PC-3 (cell line): Measurements from ENCODE around the gene TTC28. TPM values are rescaled to one million over a fixed set of nuclear protein-coding genes. Genes with fewer than 3 reads are reported as not detected.

ENCODE experiments used
- ATAC-seq: fragments of 200-7000 bp; cut with Tn5 transposase; 2 replicates; pipeline ENCODE4 v1.9.1; 2020; ENCODE audit warnings: mild to moderate bottlenecking, moderate library complexity
- BruUV-seq: library from RNA; stranded (reverse); fragments of 400-500 nt; replicated peaks from 2 replicates; lab custom pipeline; 2021; lab: Mats Ljungman, UMichigan
- CTCF ChIA-PET: fragments of 300-600 bp; sonication (Branson Sonifier 250); formaldehyde crosslinking; loops from one replicate; lab custom pipeline; 2022; ENCODE audit warnings: antibody characterized with exemption; lab: Charles Lee
- POLR2A ChIA-PET: fragments of 300-600 bp; sonication (Branson Sonifier 250); formaldehyde crosslinking; loops from one replicate; lab custom pipeline; 2022; ENCODE audit warnings: antibody characterized with exemption; ENCODE audit not compliant: unreplicated experiment; lab: Charles Lee
- DNase-seq: peaks from one replicate; pipeline ENCODE4 v3.0.0-alpha.2; 2015
- H2AFZ ChIP-seq: fragments of 300-600 bp; sonication (generic); 2 replicates; pipeline ENCODE4 v1.6.0; 2016; ENCODE audit warnings: antibody characterized with exemption, low read length
- H3F3A ChIP-seq: fragments of 300-600 bp; sonication (generic); one replicate; pipeline ENCODE4 v1.6.0; 2017; ENCODE audit warnings: antibody characterized with exemption, low read length, control low read depth, mild to moderate bottlenecking; ENCODE audit not compliant: unreplicated experiment
- H3K27ac ChIP-seq: fragments of 300-600 bp; sonication (generic); 2 replicates; pipeline ENCODE4 v1.5.1; 2016; ENCODE audit warnings: mild to moderate bottlenecking, low read length
- H3K27me3 ChIP-seq: fragments of 300-600 bp; sonication (generic); 2 replicates; pipeline ENCODE4 v1.6.1; 2016; ENCODE audit warnings: low read length, mixed read lengths
- H3K36me3 ChIP-seq: fragments of 300-600 bp; sonication (generic); 2 replicates; pipeline ENCODE4 v1.6.1; 2016; ENCODE audit warnings: low read depth, mixed run types, low read length, mixed read lengths
- H3K4me1 ChIP-seq: fragments of 300-600 bp; sonication (generic); 2 replicates; pipeline ENCODE4 v1.5.1; 2016; ENCODE audit warnings: low read length; ENCODE audit not compliant: insufficient read depth
- H3K4me2 ChIP-seq: fragments of 300-600 bp; sonication (generic); 2 replicates; pipeline ENCODE4 v1.6.0; 2016; ENCODE audit warnings: low read length
- H3K4me3 ChIP-seq: fragments of 300-600 bp; sonication (generic); 2 replicates; pipeline ENCODE4 v1.5.1; 2016; ENCODE audit warnings: mild to moderate bottlenecking, low read length, mixed read lengths
- H3K79me2 ChIP-seq: fragments of 300-600 bp; sonication (generic); 2 replicates; pipeline ENCODE4 v1.6.1; 2017; ENCODE audit warnings: low read length, mixed read lengths
- H3K9ac ChIP-seq: fragments of 300-600 bp; sonication (generic); 2 replicates; pipeline ENCODE4 v1.6.0; 2016; ENCODE audit warnings: mild to moderate bottlenecking, low read length
- H3K9me2 ChIP-seq: fragments of 300-600 bp; sonication (generic); replicated peaks from 2 replicates; pipeline ENCODE4 v1.6.1; 2016; ENCODE audit warnings: mixed run types, low read length, mixed read lengths
- H3K9me3 ChIP-seq: fragments of 300-600 bp; sonication (generic); 2 replicates; pipeline ENCODE4 v1.6.1; 2016; ENCODE audit warnings: low read length, mixed read lengths
- H4K20me1 ChIP-seq: fragments of 300-600 bp; sonication (generic); 2 replicates; pipeline ENCODE4 v1.6.1; 2016; ENCODE audit warnings: low read length, mixed read lengths
- CTCF ChIP-seq: fragments of 300-600 bp; sonication (generic); conservative IDR thresholded peaks from 2 replicates; pipeline ENCODE4 v1.5.1; 2017; ENCODE audit warnings: antibody characterized with exemption, low read depth, mild to moderate bottlenecking, low read length
- EZH2 ChIP-seq: fragments of 300-600 bp; sonication (generic); IDR thresholded peaks from one replicate; pipeline ENCODE4 v1.6.1; 2017; ENCODE audit warnings: antibody characterized with exemption, mild to moderate bottlenecking, low read length; ENCODE audit not compliant: unreplicated experiment
- EZH2phosphoT487 ChIP-seq: fragments of 300-600 bp; sonication (generic); IDR thresholded peaks from 2 replicates; pipeline ENCODE4 v1.6.1; 2018; ENCODE audit warnings: mild to moderate bottlenecking, antibody characterized with exemption, low read length, borderline replicate concordance
- intact Hi-C: fragments of 100-400 bp; cut with micrococcal nuclease; formaldehyde crosslinking; loops from 2 replicates; pipeline ENCODE4 v1.9.0; 2023
- total RNA-seq: library from RNA; depleted of rRNA; stranded (reverse); fragments of >200 nt; gene quantifications from 2 replicates; pipeline ENCODE4 v1.2.3, GENCODE V29; 2014

TTC28 gene
- total RNA-seq, 1 experiment from 2014 or later, result 6.3 TPM

DNA sequence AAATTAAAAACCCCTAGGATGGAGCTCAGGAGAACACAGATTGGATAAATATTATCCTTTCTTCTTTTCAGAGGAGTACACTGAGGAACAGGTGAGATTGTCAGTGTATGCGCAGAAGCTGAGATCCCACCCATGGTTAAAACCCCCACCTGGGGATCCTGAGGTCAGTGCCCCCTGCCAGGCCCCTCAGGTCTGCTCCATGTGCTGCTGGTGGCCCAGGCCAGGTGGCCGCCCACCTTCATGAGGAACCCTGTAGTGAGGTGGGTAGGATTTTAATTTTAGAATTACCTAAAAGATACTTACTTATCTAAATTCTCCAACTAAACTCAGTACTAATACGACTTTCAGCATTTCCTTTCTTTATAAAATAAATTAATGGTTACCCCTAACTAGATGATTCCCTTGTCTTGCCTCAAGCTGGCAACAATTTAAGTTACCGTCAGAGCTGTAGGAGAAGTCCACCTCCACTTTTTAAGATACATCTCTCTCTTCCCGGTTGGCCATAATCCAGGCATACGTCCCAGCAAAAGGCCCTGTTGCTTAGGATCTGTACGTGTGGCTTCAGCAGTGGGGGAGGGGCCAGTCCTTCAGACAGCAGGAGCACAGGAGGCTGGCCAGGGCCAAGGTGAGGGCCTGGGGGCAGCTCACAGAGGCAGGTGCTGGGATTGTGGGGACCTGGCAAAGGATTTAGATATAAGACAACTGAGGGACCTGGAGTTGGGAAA is 699.1 kb downstream of the TTC28 start:
- H3K4me1 ChIP-seq, result no peaks in the 10 kb centered on the region
- TF ChIP-seq EZH2, result no peak
- no peak for TF ChIP-seq EZH2phosphoT487
- no peak for TF ChIP-seq CTCF
- no TSS peak for BruUV-seq
- H3K4me3 ChIP-seq, result no peak overlapping the region
- DNase-seq (no peak), ATAC-seq (no peak)
- H3K36me3 ChIP-seq, result no peaks in the 10 kb centered on the region
- H3K9me2 ChIP-seq, result no peaks in the 10 kb centered on the region
- intact Hi-C loops, result no loop called here
- ChIA-PET POLR2A (interaction anchor here (0.8 kb wide), 1 partner anchor 804 kb away, joined by 8 read pairs; no protein-coding TSS in a partner anchor), CTCF (no interaction called here)
- no peak overlapping the region for H3K27ac ChIP-seq
- H3K9ac ChIP-seq, result no peak overlapping the region
- no peaks in the 10 kb centered on the region for H3K27me3 ChIP-seq
- H4K20me1 ChIP-seq, result no peaks in the 10 kb centered on the region
- no peaks in the 10 kb centered on the region for H3F3A ChIP-seq
- H3K79me2 ChIP-seq, result no peaks in the 10 kb centered on the region
- H3K9me3 ChIP-seq, result no peaks in the 10 kb centered on the region
- H3K4me2 ChIP-seq, result no peak overlapping the region
- no peak overlapping the region for H2AFZ ChIP-seq

DNA sequence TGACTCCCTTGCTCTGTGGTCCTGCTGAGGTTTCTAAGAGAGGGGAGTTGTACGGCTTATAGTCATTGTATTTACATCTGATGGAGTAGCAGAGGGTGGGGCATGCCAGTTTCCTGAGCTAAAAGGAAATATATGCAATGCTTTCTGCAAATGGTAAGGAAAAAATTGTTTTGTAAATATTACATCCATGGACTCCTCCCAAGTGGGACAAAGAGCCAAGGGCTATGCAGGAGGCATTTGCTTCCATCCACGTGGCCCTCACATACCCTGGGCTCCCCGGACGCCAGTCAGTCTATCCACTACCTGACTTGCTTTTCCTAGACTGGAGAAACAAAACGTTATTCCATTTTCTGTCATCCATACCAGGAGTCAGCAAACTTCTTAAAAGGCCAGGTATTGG is 700.8 kb downstream of the TTC28 start:
- ChIA-PET CTCF (no interaction called here), POLR2A (no interaction called here)
- intact Hi-C loops, result loop anchor here (10.0 kb wide), 1 partner anchor 64 kb away; the partner anchor contains the start of gene PITPNB
- H3K4me2 ChIP-seq, result no peak overlapping the region
- no peak overlapping the region for H3K9ac ChIP-seq
- H3K4me1 ChIP-seq, result no peaks in the 10 kb centered on the region
- H3K79me2 ChIP-seq, result no peaks in the 10 kb centered on the region
- H3F3A ChIP-seq, result no peaks in the 10 kb centered on the region
- ATAC-seq (no peak), DNase-seq (no peak)
- no peaks in the 10 kb centered on the region for H4K20me1 ChIP-seq
- H3K4me3 ChIP-seq, result no peak overlapping the region
- BruUV-seq, result no TSS peak
- H2AFZ ChIP-seq, result no peak overlapping the region
- H3K27ac ChIP-seq, result no peak overlapping the region
- H3K9me3 ChIP-seq, result no peaks in the 10 kb centered on the region
- no peaks in the 10 kb centered on the region for H3K36me3 ChIP-seq
- no peaks in the 10 kb centered on the region for H3K27me3 ChIP-seq
- no peak for TF ChIP-seq EZH2phosphoT487
- no peak for TF ChIP-seq CTCF
- TF ChIP-seq EZH2, result no peak
- H3K9me2 ChIP-seq, result no peaks in the 10 kb centered on the region

GRCh38 chr22:27978317-27978716 is 701.3 kb downstream of the TTC28 start:
- H3K27ac ChIP-seq, result no peak overlapping the region
- DNase-seq (no peak), ATAC-seq (no peak)
- H2AFZ ChIP-seq, result no peak overlapping the region
- H3K9me2 ChIP-seq, result no peaks in the 10 kb centered on the region
- H3K36me3 ChIP-seq, result no peaks in the 10 kb centered on the region
- BruUV-seq, result no TSS peak
- H3K9ac ChIP-seq, result no peak overlapping the region
- H4K20me1 ChIP-seq, result no peaks in the 10 kb centered on the region
- no peaks in the 10 kb centered on the region for H3K4me1 ChIP-seq
- no peak overlapping the region for H3K4me3 ChIP-seq
- ChIA-PET CTCF (no interaction called here), POLR2A (no interaction called here)
- H3F3A ChIP-seq, result no peaks in the 10 kb centered on the region
- H3K79me2 ChIP-seq, result no peaks in the 10 kb centered on the region
- intact Hi-C loops, result loop anchor here (10.0 kb wide), 1 partner anchor 64 kb away; the partner anchor contains the start of gene PITPNB
- no peaks in the 10 kb centered on the region for H3K27me3 ChIP-seq
- H3K4me2 ChIP-seq, result no peak overlapping the region
- H3K9me3 ChIP-seq, result no peaks in the 10 kb centered on the region
- TF ChIP-seq EZH2phosphoT487 (no peak), EZH2 (no peak), CTCF (no peak)
